ENCODE measurements around the gene LRRC28.

LRRC28 gene

GRCh38 chr15:99424131-99424571, 172.9 kb downstream of the LRRC28 start:
- no peak for DNase-seq

- no peak for DNase-seq
Observed at GRCh38 chr15:99424978-99425656, 173.8 kb downstream of the LRRC28 start.

- no peak for DNase-seq
Observed at GRCh38 chr15:99425657-99426301, 174.5 kb downstream of the LRRC28 start.

GRCh38 chr15:99426431-99427105, 175.3 kb downstream of the LRRC28 start:
- no peak for DNase-seq

- no peak for DNase-seq
Observed at GRCh38 chr15:99427210-99427609, 175.9 kb downstream of the LRRC28 start.

GRCh38 chr15:99427668-99428361, 176.5 kb downstream of the LRRC28 start:
- no peak for DNase-seq

- DNase-seq, result no peak
Observed at GRCh38 chr15:99429681-99430081, 178.4 kb downstream of the LRRC28 start.

- DNase-seq, result no peak
Observed at GRCh38 chr15:99430881-99431401, 179.7 kb downstream of the LRRC28 start.

GRCh38 chr15:99431661-99432091, 180.4 kb downstream of the LRRC28 start:
- DNase-seq, result no peak

- no peak for DNase-seq
Observed at GRCh38 chr15:99432271-99433025, 181.2 kb downstream of the LRRC28 start.

- DNase-seq, result no peak
Observed at GRCh38 chr15:99433026-99433756, 181.9 kb downstream of the LRRC28 start.

- no peak for DNase-seq
Observed at GRCh38 chr15:99433757-99434450, 182.6 kb downstream of the LRRC28 start.

GRCh38 chr15:99434506-99435112, 183.3 kb downstream of the LRRC28 start:
- no peak for DNase-seq

GRCh38 chr15:99435113-99435695, 183.9 kb downstream of the LRRC28 start:
- DNase-seq, result no peak

GRCh38 chr15:99435877-99436541, 184.7 kb downstream of the LRRC28 start:
- no peak for DNase-seq

GRCh38 chr15:99436542-99437314, 185.4 kb downstream of the LRRC28 start:
- DNase-seq, result no peak

- no peak for DNase-seq
Observed at GRCh38 chr15:99437315-99438223, 186.3 kb downstream of the LRRC28 start.

GRCh38 chr15:99438224-99438585, 186.9 kb downstream of the LRRC28 start:
- DNase-seq, result no peak
